NCI-H146 (cell line): ENCODE measurements around the gene CLRN2.
"Not testable (repeated sequence)": the region's sequence is repeated elsewhere in the genome, so short reads cannot be mapped to it uniquely, and the experiment has no call there.

ENCODE experiments used
- DNase-seq: peaks from one replicate; lab custom pipeline; 2025; lab: John Stamatoyannopoulos, UW

CLRN2 gene

DNA sequence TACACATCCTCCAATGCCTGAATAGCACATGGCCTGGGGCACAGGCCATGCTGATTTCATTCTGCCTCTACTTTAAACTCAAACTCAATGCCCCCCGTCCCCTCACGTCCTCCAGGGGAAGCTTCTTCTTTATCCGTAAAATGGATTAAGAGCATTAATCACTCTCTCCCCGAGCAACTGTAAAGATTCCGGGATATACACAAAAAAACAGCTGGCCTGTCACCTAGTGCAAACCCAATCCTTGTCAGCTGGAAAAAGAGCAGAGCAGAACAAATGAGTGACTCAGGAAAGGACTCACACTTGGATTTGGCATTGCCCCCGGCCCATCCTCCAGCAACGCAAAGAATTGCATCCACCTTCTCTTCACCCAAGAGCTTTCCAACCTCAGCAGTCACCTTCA, 10.9 kb upstream of the CLRN2 start:
- no peak for DNase-seq

DNA sequence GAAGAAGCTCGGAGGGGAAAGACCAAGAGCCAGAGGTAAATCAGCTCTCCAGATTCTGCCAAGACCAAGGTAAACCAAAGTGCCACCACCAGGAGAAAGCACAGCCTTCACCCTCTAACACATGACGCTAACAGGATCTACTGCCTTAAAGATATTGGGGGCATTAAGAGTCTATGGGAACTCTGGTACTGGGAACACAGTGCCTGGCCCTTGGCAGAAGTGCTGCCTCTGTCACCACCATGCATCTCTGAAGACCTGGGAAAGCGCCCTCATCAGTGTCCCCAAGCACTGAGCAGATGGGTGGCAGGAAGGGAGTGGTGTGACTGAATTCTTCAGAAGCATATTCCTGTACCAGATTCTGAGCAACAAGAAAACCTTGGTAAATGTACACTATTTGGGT, 4.4 kb upstream of the CLRN2 start:
- no peak for DNase-seq

DNA sequence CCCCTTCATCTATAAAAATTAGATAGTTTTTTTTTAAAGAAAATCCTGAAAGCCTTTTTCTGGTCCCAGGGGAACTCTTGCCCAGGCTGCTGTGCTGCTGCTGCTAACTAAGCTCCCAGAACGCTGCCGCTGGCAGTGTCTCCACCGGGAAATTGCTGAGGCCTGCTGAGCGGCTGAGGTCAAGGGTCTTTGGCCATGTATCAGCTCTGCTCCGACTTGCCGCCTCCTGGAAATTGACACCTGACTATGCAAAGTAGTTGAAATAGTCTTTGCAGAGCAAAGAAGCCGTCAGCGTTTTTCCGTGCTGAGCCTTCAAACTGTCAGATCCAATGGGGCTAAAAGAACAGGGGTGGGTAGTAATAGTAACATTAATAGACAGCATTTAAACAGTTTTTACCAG, 3.9 kb upstream of the CLRN2 start:
- peak; percentile 73 for DNase-seq

DNA sequence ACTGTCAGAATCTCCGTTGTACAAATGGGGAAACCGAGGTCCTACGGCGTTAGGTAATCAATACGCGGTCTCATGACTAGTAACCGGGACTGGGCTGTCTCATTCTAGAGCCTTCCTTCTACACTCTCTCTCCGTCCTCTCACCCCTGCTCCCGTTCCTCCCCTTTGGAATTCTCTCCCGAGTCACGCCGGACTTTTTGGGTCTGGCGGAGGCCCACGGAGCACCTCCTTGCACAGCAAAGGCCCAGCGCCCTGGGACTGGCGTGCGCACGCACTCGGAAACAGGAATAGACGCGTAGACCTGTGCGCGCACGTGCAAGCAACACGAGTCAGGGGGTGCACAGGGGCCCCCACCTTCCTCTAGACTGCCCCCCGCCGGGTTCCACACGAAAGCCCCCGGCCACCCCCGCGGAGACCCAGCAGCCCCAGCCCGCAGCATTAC, 3.4 kb upstream of the CLRN2 start:
- DNase-seq = peak; percentile 68

DNA sequence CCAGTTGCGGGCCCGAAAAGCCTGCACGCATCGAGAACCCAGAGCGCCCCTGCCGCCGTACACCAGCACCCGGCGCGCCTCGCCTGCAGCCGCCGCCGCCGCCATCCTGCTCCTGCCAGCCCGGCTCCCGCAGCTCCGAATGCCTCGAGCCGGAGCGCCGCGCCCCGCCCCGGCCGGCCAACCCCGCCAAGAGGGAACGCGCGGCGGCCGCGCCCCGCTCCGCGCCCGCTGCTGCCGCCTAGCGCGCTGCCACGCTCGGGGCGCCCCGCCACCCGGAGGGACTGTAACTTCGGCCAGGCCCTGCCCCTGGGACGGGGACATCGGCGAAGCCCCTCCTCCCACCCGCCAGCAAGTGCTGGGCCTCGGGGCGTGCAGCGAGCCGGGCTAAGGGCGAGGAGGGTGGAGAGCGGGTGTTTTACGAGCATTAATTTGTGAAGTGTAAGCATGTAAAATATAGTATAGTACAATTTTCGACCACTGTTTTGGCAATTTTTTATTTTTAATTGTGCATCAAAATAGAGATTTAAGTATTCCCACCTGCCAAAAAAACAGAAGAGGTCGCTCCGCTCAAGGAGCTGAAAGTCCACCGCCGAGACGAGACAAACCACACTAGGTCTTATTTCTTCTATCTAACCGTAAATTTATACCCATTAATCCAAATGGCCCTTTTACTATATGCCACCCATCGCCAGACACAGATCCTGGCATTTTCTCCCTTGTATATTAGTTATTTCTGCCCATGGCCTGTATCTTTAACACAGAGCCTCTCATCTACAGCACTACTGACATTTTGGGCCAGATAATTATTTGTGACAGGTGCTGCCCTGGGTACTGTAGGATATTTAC, 2.8 kb upstream of the CLRN2 start, which contains the start of gene QDPR:
QDPR (minus strand) TSS at position 141 of the 846 bp plus-strand sequence; CDS start at position 105, 36 bp downstream.
- peak; percentile 90 for DNase-seq

DNA sequence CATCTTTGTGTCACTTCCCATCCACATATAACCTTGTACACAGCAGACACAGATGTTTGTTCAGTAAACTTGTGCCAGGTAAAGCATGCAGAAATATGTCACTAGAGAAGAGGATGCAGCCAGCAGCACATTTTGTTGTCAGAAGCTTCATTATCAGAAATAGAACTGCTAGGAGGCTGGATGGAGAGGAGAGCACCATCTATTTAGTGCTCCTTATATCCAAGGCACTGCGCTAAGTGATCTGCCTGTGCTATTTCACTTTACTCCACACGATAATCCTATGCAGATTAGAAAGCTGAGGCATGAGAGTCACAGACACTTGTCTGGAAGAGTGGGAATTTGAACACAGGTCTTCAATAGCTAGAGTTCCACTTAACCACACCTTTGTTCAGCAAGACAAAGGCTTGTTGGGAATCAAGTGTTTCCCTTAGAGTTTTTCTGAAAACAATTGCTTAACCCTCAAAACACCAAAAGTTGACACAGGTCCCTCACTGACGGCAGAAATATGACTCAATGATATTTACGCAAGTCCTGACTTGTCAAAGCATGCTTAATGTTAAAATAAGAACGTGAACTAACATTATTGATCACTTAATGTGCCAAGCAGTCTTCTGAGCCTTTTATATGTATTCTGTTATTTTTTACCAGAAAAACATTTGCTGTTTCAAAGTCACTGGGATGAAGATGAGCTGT, 1.8 kb upstream of the CLRN2 start:
- no peak for DNase-seq

DNA sequence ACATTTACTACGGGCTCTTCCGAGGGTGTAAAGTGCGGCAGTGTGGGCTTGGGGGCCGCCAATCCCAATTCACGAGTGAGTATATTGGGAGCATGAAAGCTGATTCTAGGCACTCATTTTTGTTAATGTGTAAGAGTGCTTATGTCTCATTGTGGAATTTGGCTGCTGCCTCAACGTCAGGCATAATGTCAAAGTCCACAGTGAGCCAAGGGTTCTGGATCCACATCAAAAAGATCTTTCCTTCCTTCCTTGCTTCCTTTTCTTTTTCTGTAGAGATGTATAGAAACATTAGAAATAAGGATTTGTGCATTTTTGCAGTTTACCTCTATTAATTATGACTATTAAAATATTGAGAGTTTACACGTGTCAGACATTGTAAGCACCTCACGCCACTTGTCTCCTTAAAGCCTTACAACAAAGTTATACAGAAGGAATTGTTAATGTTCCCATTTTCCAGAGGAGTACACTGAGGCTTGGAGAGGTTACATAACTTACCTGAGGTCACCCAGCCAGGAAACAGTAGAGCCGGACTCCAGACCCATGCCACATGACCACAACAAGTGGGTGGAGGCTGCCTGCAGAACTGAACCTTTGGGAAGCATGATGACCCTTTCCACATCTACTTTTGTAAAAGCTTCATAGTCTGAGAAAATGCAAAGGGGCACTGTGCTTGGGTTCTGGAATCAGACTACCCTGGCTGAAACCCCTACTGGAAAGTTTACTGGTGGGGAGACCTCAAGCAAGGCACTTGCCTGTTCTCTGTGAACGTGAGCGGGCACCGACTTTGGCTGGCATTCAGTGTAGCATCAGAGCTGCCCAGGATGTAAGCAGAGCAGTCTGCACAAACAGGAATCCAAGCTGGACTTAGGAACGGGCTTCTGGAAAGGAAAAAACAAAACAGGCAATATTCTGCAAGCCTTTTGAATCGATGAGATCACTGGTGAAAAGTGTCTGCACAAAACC, 761 bp downstream of the CLRN2 start:
- DNase-seq = no peak

DNA sequence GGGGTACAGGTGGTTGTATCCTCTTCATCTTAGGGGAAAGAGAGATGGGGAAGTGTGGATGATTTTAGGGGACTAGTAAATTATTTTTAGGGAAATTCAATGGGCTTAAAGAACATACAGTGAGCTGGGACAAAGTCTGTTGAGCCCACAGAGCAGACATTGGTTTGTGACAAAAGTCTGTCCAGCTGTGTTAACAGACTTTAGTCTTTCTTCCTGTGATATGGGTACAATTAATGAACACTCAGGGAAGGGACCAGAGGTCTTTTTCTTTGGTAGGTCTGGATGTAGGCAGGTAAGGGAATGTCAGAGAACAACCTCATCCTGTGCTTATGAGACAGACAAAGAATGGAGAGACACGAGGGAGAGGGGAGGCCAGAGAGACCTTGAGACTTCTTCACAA, 2.0 kb downstream of the CLRN2 start:
- DNase-seq = no peak

DNA sequence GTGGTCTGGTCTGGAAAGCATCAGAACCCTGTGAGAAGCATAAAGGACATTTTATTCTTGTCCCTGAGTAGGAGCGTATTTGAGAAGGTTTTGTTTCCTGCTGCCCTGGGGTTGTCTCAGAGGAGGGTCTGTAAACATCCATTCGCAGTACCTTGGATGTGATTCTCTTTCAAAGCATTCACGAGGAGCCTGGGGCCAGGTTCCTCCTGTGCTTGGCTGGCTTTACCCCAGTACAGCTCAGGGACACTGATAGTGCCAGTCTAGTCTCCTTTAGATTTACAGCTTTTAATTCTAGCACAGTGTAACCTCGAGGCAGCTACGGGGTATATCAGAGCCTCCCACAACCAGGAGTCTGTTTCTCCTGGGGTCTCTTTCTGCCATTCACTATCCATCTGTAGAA, 2.7 kb downstream of the CLRN2 start:
- DNase-seq = peak; percentile 46

DNA sequence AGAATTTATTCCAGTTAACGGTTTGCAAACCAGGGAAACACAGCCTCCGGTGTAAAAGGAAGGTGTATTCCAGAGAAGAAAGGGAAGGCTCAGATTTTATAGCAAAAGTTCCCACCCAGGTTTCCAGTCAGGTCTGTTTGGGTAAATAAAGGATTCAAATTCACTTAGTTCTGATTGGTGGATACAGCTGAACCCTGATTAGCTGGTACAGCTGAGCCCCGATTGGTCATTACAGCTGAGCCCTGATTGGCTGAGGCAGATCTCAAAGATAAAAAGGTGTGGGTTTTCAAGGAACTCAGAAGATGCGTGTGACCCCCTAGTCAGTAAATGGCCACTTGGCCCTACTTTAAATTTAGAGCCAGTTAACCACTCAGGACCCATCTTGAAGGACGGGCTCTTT, 6.6 kb downstream of the CLRN2 start:
- DNase-seq = no peak

DNA sequence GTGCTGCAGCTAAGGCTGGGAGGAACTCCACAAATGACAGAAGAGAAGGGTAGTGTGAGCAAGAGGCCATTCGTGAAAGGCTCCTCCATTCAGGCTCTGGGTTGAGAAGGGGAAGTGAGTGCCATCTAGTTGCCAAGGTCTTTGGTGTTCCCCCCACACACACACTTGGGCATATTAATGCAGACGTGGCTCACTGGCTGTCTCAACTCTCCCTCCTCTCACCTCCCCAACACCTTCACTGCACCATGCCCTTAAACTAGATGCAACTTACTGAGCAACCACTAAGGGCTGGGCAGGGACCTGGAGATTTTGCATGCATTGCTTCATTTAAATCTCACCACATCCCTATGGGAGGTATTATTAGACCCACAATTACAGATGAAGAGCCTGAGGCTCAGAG, 8.7 kb downstream of the CLRN2 start:
- DNase-seq = no peak

DNA sequence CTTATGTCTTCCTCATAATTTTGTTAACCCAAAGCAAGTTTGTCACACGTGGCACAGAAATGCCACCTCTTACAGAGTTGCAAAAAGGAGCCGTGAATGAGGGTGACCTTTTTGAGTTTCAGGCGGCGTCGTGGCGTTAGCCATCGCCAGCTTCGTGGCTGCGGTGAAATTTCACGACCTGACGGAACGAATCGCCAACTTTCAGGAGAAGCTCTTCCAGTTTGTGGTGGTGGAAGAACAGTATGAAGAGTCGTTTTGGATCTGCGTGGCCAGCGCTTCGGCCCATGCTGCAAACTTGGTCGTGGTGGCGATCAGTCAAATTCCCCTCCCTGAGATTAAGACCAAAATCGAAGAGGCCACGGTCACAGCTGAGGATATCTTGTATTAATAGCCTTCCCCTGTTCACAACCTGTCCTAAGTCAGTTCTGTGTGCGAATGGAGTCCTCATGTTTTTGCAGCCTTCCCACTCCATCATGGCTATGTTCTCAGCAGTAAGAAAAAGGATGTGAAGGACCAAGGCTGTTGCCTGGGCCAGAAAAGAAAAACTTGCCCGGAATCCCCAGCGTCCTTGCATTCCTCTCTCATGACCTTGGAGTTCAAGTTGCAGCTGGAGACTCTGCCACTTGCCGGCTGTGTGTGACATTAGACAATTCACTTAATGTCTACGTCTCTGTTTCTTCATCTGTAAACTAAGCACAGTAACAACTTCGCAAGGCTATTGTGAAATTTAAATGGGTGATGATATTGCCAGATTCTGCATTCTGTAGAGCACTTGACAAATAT, 11.9 kb downstream of the CLRN2 start:
- DNase-seq = no peak

DNA sequence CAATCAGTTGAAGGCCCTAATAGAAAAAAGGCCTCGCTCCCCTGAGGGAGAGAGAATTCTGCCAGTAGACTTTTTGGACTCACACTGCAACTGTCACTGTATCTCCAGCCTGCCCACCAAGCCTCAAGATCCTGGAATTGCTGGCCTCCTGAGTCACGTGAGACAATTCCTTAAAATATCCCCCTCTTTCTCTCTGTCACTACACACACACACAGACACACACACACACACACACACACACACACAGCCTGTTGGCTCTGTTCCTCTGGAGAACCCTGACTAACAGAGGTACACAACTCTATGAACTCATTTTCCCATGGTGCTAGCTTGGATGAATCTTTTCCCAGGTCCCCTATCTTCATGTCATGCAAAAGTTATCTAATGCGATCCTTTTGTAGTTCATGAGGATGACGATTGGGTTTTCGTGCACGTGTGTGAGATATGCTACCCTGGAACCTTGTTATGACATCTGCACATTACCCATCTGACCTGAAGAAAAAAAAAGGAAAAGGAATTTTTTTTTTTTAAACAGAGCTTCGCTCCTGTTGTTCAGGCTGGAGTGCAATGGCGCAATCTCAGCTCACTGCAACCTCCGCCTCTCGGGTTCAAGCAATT, 13.7 kb downstream of the CLRN2 start:
- no peak for DNase-seq

DNA sequence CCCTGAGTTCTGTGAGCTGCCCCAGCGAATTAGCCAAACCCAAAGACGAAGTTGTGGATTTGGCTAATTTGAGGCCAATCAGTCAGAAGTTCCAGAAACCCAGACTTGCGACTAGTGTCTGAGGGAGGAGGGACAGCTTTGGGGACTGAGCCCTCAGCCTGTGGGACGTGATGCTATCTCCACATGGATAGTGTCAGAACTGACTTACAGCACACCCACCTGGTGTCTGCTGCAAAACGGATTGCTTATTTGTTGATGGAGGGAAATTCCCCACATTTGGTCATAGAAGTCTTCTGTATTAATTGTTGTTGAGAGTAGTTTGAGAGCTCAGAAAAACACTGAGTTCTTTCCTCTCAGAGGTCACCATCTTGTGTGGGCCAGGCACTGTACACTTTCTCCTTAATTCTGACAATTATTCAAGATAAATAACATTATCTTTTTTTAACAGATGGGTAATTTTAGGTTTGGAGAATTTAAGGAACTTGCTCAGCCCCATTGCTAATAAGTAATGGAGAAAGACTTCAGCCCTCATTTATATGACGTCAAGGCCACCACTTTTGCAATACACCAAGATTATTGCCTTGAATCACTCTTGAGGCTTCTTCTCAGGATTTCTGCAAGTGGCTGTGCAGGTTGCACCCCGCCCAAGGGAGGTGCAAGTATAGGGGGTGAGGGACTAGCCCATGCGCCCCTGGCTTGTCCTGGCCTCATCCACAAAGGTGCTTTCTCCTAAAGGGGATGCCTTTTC, 16.7 kb downstream of the CLRN2 start:
- no peak for DNase-seq

DNA sequence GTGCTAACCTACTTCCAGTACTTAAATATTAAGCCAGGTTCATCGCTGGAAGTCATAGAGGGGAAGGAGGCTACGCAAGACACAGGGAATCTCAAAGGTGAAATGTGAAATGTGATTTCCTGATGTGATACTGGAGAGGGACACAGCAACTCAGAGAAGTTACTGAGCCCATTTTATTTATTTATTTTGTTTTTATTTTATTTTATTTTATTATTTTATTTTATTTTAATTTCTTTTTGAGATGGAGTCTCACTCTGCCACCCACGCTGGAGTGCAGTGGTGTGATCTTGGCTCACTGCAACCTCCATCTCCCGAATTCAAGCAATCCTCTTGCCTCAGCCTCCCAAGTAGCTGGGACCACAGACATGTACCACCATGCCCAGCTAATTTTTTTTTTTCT, 19.7 kb downstream of the CLRN2 start:
- no peak for DNase-seq

DNA sequence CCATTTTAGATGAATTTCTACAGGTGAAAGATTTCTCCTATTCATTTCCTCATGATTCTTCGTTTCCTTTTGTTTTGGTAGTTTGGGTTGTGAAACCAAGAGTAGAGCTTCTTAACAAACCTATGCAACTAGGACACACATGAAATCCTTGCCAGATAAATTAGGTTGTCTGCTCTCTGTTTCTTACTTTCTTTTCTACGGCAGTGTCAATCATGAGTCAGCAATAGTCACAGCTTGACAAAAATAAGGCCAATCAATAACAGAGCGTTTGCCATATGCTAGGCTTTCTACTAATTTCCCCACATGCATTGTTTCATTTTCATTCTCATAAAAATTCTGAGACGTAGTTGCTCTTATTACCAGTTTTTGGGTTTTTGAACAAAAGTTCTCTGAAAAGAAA, 20.3 kb downstream of the CLRN2 start:
- DNase-seq = no peak

DNA sequence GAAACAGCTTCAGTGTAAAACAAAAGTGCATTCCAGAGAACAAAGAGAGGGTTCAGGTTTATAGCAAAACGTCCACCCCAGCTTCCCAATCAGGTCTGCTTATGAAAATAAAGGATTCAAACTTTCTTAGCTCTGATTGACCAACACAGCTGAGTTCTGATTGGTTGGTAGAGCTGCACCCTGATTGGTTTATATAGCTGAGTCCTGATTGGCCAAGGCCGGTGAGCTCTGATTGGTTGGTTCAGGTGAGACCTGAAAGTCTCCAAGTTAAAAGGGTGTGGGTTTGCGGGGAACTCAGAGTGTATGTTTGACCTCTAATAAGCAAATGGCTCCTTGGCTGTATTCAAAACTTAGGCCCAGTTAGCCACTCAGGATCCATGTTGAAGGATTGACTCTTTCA, 20.9 kb downstream of the CLRN2 start:
- DNase-seq = no peak

DNA sequence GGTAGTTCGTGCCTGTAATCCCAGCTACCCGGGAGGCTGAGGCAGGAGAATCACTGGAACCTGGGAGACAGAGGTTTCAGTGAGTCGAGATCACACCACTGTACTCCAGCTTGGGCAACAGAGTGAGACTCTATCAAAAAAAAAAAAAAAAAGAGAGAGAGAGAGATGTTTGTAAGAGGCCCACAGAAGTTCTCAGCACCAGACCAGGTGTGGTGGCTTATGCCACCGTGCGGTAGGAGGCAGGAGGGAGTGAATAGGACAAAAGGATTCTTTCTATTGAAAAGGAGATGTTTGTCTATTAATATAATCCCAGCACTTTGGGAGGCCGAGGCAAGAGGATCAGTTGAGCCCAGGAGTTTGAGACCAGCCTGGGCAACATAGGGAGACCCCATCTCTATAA, 22.1 kb downstream of the CLRN2 start:
- DNase-seq = not testable (repeated sequence)

DNA sequence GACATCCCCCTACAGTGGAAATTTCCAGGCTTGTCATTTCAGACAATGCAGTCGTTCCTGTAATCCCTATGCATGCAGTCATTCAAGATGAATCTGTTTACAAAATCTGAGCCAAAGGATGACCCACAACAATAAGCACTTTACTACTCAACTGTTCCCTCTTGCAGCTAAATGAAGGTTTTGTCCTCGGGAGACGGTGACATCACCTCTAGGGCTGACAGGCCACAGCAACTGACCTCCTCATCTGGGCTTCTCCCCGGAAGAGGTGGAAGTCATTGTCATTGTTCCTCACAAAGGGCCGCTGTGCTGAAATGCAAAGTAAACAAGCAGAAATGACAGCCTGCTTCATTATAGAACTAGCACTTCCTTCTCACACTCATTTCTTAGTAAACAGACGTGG, 29.2 kb downstream of the CLRN2 start:
- peak; percentile 93 for DNase-seq

DNA sequence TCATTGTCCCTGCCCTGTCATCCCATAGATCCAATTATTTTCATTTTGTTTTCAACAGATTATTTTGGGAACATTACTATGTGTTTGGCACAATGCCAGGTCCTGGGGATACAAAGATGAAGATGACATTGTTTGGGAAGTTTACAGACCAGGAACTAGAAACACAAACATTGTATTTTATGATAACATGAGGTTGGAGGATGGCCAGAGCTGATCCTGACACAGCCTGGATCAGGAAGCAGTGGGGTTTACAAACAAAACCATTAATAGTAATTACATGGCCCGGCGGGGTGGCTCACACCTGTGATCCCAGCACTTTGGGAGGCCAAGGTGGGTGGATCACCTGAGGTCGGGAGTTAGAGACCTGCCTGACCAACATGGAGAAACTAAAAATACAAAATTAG, 29.9 kb downstream of the CLRN2 start:
- DNase-seq = peak; percentile 97
